Effector memory CD4-positive, alpha-beta T cell (primary cell): Measurements from ENCODE around the gene TCAP.
"Not testable (repeated sequence)": the region's sequence is repeated elsewhere in the genome, so short reads cannot be mapped to it uniquely, and the experiment has no call there.

ENCODE experiments used
- DNase-seq, 3 donors: peaks; one replicate each; pipeline ENCODE4 v3.0.0-alpha.2; 2020
- H3K27ac ChIP-seq: 2 replicates; pipeline ENCODE4 v1.7.0; 2013; ENCODE audit warnings: mild to moderate bottlenecking, low read length, moderate library complexity; ENCODE audit not compliant: insufficient read depth, poor library complexity, severe bottlenecking
- H3K27me3 ChIP-seq: replicated peaks from 2 replicates; pipeline ENCODE4 v1.7.0; 2013; ENCODE audit warnings: mild to moderate bottlenecking, low read length; ENCODE audit not compliant: insufficient read depth, control insufficient read depth, poor library complexity, severe bottlenecking
- H3K36me3 ChIP-seq: 2 replicates; pipeline ENCODE4 v1.7.0; 2013; ENCODE audit warnings: mild to moderate bottlenecking, low read length, moderate library complexity; ENCODE audit not compliant: control insufficient read depth, insufficient read depth
- H3K4me1 ChIP-seq: 2 replicates; pipeline ENCODE4 v1.7.0; 2013; ENCODE audit warnings: low read length, mild to moderate bottlenecking; ENCODE audit not compliant: control insufficient read depth, insufficient read depth, poor library complexity, severe bottlenecking
- H3K4me3 ChIP-seq: 2 replicates; pipeline ENCODE4 v1.7.0; 2013; ENCODE audit warnings: low read length, low read depth, mild to moderate bottlenecking; ENCODE audit not compliant: insufficient read depth, poor library complexity, severe bottlenecking
- H3K9me3 ChIP-seq: 2 replicates; pipeline ENCODE4 v1.7.0; 2013; ENCODE audit warnings: mild to moderate bottlenecking, low read length, moderate library complexity; ENCODE audit not compliant: control insufficient read depth

Gene TCAP

DNA sequence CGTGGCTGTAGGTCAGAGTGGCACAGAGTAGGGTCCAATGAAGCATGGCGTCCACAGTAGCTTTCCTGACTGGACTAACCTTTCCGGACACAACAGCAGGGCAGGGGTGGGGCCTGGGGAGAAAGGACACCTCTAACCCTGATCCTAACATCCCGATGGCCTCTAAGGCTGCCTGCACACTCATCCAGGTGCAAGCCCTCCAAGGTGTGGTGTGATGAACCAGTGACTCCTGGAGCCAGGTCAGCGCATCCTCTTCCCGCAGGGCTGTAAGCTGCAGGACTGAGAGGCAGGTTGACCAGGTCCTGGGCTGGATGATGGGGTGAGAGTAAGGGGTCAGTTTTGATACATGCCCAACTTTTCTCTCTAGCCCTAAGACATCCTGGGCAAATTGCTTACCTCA is 31.6 kb downstream of the TCAP start:
- H3K4me3 ChIP-seq = no peak overlapping the region
- DNase-seq = no peak
- H3K27me3 ChIP-seq = peaks cover 25% of the 10 kb centered on the region
- H3K4me1 ChIP-seq = peaks cover 4% of the 10 kb centered on the region
- H3K9me3 ChIP-seq = no peaks in the 10 kb centered on the region
- H3K27ac ChIP-seq = no peak overlapping the region
- H3K36me3 ChIP-seq = no peaks in the 10 kb centered on the region

DNA sequence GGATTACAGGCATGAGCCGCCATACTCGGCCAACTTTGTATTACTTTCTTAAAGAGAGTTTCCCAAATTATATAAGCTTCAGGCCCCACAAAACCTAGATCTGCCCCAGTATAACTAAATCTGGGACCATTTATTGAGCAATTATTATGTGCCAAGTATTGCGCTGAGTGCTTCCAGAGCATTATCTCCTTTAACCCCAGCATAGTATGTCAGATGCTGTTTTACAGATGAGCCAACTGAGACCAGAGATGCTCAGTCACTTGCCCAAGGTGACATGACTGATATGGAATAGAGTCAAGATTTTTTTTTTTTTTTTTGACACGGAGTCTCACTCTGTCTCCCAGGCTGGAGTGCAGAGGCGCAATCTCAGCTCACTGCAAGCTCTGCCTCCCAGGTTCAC is 32.8 kb downstream of the TCAP start:
- H3K36me3 ChIP-seq = no peaks in the 10 kb centered on the region
- peaks cover 4% of the 10 kb centered on the region for H3K4me1 ChIP-seq
- H3K9me3 ChIP-seq = no peaks in the 10 kb centered on the region
- no peak for DNase-seq
- H3K4me3 ChIP-seq = no peak overlapping the region
- no peak overlapping the region for H3K27ac ChIP-seq
- peaks cover 27% of the 10 kb centered on the region for H3K27me3 ChIP-seq

DNA sequence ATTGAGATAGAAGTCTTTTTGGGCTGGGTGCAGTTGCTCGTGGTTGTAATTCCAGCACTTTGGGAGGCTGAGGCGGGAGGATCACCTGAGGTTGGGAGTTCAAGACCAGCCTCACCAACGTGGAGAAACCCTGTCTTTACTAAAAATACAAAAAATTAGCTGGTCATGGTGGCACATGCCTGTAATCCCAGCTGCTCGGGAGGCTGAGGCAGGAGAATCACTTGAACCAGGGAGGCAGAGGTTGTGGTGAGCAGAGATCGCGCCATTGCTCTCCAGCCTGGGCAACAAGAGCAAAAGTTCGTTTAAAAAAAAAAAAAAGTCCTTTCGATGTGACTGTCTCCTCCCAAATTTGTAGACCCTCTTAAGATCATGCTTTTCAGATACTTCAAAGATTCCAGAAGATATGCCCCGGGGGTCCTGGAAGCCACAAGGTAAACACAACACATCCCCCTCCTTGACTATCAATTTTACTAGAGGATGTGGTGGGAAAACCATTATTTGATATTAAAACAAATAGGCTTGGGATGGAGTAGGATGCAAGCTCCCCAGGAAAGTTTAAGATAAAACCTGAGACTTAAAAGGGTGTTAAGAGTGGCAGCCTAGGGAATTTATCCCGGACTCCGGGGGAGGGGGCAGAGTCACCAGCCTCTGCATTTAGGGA is 34.1 kb downstream of the TCAP start:
- H3K36me3 ChIP-seq, H3K4me3 ChIP-seq, H3K9me3 ChIP-seq, H3K27ac ChIP-seq, DNase-seq, H3K4me1 ChIP-seq: not testable (repeated sequence)
- H3K27me3 ChIP-seq = peaks cover 27% of the 10 kb centered on the region

DNA sequence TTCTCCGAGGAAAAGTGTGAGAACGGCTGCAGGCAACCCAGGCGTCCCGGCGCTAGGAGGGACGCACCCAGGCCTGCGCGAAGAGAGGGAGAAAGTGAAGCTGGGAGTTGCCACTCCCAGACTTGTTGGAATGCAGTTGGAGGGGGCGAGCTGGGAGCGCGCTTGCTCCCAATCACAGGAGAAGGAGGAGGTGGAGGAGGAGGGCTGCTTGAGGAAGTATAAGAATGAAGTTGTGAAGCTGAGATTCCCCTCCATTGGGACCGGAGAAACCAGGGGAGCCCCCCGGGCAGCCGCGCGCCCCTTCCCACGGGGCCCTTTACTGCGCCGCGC is 34.6 kb downstream of the TCAP start, which contains the start of gene ERBB2:
TSS of gene ERBB2 (plus strand) at position 247 of the 330 bp plus-strand sequence. CDS start 175 bp downstream, outside the sequence.
- no peak for DNase-seq
- Histone ChIP-seq H3K27me3 (peaks cover 27% of the 10 kb centered on the region), H3K4me1 (peaks cover 4% of the 10 kb centered on the region), H3K4me3 (no peak within 1 kb of the TSS), H3K36me3 (no peaks in the 10 kb centered on the region), H3K27ac (no peak within 1 kb of the TSS), H3K9me3 (no peaks in the 10 kb centered on the region)

DNA sequence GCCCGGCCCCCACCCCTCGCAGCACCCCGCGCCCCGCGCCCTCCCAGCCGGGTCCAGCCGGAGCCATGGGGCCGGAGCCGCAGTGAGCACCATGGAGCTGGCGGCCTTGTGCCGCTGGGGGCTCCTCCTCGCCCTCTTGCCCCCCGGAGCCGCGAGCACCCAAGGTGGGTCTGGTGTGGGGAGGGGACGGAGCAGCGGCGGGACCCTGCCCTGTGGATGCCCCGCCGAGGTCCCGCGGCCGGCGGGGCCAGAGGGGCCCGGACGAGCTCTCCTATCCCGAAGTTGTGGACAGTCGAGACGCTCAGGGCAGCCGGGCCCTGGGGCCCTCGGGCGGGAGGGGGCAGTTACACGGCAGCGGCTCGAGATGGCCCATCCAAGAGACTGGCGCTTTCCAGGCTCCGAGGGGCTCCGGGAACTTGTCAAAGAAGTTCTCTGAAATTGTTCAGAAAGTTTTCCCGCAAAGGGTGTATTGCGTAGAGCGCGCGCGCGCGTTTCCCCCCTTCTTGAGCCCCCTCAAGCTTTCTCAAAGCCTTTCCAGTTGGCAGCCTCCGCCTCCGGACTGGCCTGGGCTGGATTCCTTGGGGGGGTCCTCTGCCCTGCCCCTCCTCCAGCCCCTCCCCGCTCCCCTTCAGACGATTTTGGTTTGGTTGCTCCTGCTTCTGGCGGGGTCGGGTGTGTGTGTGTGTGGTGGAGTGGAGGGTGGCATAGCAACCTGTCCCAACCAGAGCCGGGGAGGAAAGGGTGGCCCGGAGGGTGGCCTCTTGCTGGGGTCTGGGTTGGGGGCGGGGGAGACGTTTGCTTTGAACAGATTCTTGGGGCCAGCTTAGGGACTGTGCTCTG is 35.2 kb downstream of the TCAP start:
- no peaks in the 10 kb centered on the region for H3K36me3 ChIP-seq
- peaks cover 27% of the 10 kb centered on the region for H3K27me3 ChIP-seq
- no peak for DNase-seq
- H3K4me1 ChIP-seq = peaks cover 4% of the 10 kb centered on the region
- H3K4me3 ChIP-seq = no peak overlapping the region
- H3K9me3 ChIP-seq = no peaks in the 10 kb centered on the region
- H3K27ac ChIP-seq = no peak overlapping the region

DNA sequence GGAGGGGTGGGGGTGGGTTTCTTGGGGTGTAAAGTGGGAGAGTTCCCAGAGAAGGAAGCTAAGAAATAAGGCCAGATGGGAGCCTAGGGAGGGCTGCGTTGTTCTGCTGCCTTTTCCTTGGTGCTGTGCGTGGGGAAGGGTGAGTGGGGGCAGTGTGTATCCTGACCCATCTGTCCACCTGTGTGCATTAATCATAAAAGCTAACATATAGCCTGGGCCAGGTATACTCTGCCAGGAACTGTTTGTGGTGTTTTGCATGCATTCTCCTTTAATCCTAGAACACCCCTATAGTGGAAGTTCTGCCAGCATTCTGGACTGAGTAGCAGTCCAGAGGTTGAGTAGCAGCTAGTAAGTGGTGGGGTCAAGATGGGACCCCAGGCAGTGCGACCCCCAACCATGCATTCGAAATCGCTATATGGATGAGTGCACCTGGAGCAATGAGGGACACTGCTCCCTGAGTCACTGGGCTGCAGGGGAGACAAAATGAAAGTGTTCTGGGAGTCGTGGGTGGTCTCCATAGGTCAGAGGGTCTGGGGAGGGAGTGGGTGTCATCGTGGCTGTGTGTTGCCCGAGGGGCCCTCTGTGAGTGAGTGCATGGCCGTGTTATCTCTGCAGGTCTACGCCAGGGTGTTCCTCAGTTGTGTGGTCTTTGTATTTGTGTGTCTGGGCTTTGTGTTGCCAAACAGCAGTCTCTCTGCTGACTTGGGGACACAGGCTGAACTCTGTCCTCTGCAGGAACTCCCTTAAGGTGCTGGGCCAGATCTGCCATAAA is 36.0 kb downstream of the TCAP start:
- Histone ChIP-seq H3K4me3 (no peak overlapping the region), H3K36me3 (no peaks in the 10 kb centered on the region), H3K27ac (no peak overlapping the region), H3K9me3 (no peaks in the 10 kb centered on the region), H3K27me3 (peaks cover 27% of the 10 kb centered on the region), H3K4me1 (peaks cover 4% of the 10 kb centered on the region)
- no peak for DNase-seq

DNA sequence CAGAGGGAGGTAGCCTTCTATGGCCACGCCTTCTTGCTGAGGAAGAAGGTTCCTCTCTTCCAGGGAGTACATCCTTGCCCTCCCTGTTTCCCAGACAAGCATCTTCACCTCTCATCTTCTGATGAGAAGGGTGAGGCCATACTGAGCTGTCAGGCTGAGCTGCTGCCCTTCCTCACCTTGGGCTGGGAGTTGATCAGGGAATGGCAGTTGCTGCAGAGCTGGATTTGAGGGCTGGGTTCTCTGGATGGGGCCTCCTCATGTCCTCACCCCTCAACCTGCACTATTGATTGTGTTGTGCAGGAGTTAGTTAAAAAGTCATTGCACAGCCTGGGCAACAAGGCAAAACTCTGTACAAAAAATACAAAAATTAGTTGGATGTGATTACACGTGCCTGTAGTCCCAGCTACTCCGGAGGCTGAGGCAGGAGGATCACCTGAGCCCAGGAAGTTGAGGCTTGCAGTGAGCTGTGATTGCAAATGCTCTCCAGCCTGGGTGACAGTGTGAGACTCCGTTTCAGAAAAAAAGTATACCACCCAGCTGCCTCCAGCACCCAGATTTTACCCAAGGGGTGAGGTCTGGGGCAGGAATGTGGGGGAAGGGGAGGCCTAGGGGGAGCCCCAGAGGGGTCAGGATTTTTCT is 36.8 kb downstream of the TCAP start:
- H3K36me3 ChIP-seq = no peaks in the 10 kb centered on the region
- H3K27me3 ChIP-seq = peaks cover 27% of the 10 kb centered on the region
- DNase-seq = no peak
- H3K4me3 ChIP-seq = no peak overlapping the region
- H3K9me3 ChIP-seq = no peaks in the 10 kb centered on the region
- no peak overlapping the region for H3K27ac ChIP-seq
- peaks cover 7% of the 10 kb centered on the region for H3K4me1 ChIP-seq

DNA sequence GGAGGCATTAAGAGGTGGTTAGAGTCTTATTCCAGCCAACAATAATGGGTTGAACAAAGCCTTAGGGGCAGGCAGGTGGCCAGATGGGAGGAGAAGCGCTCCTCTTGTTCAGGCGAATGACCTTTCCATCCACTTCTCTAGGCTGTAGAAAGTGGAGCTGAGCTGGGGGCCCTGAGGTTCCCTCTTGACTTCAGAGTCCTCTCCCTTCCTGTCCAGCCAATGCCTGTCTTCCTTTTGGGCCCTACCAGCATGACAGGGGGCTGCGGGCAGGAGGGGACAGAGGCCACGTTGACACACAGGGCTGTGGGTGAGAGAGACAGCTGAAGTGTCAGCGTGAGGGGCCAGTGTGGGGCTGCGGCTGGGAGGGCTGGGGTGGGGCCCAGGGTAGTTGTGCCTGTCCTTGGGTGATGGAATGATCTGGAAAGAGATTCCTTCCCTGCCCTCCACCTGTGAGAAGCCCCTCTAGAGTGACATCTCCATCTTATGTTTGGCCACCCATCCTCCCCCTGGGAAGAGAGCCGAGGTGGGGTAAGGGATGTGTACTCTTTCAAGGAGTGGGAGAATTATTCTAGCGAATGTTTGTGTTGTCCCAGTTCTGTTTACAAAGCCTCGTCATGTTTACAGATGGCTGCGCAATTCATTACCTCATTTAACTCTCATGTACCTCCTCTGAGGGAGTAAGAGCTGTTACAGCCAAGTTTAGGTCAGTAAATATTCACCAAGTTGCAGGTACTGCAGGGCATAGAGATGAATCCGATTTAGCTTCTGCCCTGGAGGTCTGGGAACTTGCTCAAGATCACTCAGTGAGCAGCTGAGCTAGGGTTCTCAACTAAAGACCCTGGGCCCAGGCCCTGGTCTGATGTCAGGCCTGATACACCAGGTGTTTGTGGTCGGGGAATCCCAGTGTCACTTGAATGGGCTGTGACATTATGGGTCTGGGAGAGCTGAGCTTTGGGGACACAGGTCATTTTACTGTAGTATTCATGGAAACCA is 38.0 kb downstream of the TCAP start:
- Histone ChIP-seq H3K9me3 (no peaks in the 10 kb centered on the region), H3K27me3 (peaks cover 27% of the 10 kb centered on the region), H3K4me1 (peaks cover 14% of the 10 kb centered on the region), H3K27ac (no peak overlapping the region), H3K36me3 (no peaks in the 10 kb centered on the region), H3K4me3 (no peak overlapping the region)
- DNase-seq = no peak

DNA sequence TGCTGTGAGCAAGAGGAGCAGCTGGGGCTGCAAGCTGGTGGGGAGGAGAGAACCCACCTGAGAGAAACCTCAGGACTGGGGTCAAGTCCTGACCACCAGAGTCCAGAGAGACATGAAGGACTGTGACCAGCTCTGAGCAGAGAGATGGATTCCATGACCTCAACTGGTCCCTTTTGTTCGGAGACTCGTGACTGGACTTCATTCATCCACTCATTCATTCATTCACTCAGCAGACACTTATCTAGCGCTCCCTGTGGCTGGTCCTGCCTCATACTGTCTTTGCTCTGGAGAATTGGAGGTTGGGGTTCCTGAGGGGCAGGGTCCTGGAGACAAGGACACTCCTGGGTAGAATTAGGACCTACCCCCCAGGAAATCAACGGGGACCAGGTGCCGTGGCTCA is 38.8 kb downstream of the TCAP start:
- no peak for DNase-seq
- no peak overlapping the region for H3K4me3 ChIP-seq
- peaks cover 14% of the 10 kb centered on the region for H3K4me1 ChIP-seq
- H3K36me3 ChIP-seq = no peaks in the 10 kb centered on the region
- peaks cover 27% of the 10 kb centered on the region for H3K27me3 ChIP-seq
- no peak overlapping the region for H3K27ac ChIP-seq
- H3K9me3 ChIP-seq = no peaks in the 10 kb centered on the region
